Astrocyte of the cerebellum (primary cell): ENCODE measurements around the gene FRMPD4.

ENCODE experiments used
- DNase-seq: peaks from one replicate; pipeline ENCODE4 v3.0.0-alpha.2; 2011; ENCODE audit warnings: low read depth
- H3K4me3 ChIP-seq: 2 replicates; pipeline ENCODE4 v1.5.1; 2011; ENCODE audit warnings: mild to moderate bottlenecking, low read depth, low read length, moderate library complexity
- in situ Hi-C: cut with HindIII; loops from 2 replicates; pipeline ENCODE4 v1.10.0; 2017; ENCODE audit warnings: low sequenced_read_pairs
- TF ChIP-seq, protein P1 (sequence below): IDR thresholded peaks from 2 replicates; pipeline ENCODE4 v1.5.1; 2012; ENCODE audit warnings: low read length, low read depth, moderate library complexity, mild to moderate bottlenecking; ENCODE audit errors: missing control alignments

The FRMPD4 gene

DNA sequence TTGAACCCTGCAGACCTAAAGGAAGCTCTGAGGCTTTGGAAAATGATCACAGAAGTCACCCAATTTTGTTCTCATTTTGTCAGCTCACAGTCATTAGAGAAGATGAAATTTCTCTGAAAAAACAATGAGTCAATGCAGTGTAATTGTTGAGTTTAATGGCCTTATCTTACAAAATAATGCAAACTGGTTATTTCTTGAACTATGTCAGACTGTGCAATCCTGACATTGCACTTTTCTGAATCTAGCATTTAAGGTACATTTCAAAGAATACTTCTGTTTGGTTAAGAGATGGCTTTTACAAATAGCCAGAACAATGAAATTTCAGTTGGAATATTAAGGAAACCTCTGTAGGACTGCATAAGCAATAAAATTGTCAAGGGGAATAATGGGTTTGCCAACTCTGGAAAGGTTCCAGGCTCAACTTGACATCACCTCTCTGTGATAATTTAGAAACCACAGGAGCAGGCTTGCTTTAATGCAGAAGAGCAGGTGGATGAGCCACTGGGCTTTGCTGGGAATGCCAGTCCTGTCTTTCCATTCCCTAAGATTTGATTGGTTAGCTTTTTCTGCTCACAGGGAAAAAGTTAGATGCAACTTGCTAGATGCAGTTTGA is 222.8 kb downstream of the FRMPD4 start:
- no peak for DNase-seq
- TF ChIP-seq, protein P1, sequence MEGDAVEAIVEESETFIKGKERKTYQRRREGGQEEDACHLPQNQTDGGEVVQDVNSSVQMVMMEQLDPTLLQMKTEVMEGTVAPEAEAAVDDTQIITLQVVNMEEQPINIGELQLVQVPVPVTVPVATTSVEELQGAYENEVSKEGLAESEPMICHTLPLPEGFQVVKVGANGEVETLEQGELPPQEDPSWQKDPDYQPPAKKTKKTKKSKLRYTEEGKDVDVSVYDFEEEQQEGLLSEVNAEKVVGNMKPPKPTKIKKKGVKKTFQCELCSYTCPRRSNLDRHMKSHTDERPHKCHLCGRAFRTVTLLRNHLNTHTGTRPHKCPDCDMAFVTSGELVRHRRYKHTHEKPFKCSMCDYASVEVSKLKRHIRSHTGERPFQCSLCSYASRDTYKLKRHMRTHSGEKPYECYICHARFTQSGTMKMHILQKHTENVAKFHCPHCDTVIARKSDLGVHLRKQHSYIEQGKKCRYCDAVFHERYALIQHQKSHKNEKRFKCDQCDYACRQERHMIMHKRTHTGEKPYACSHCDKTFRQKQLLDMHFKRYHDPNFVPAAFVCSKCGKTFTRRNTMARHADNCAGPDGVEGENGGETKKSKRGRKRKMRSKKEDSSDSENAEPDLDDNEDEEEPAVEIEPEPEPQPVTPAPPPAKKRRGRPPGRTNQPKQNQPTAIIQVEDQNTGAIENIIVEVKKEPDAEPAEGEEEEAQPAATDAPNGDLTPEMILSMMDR: no peak
- no peak overlapping the region for H3K4me3 ChIP-seq
- in situ Hi-C loops: no loop called here

DNA sequence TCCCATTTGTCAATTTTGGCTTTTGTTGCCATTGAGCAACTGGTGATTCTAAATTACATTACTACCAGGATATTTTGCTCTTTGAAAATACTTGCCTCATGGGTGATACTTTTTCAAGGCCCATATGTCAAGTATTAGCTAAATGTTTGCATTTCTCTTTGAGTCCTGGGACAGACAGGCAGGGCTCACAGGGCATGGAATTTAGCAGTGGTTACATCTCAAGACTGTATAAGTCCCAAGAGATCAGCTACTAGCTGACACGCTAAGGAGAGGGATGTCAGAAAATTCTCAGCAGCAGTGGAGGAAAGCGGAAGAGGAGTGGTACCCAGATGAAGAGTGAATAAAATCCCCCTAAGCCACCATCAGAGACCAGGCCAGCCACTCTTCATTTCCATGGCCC is 224.9 kb downstream of the FRMPD4 start:
- in situ Hi-C loops: no loop called here
- no peak overlapping the region for H3K4me3 ChIP-seq
- no peak for DNase-seq
- TF ChIP-seq, protein P1: no peak

DNA sequence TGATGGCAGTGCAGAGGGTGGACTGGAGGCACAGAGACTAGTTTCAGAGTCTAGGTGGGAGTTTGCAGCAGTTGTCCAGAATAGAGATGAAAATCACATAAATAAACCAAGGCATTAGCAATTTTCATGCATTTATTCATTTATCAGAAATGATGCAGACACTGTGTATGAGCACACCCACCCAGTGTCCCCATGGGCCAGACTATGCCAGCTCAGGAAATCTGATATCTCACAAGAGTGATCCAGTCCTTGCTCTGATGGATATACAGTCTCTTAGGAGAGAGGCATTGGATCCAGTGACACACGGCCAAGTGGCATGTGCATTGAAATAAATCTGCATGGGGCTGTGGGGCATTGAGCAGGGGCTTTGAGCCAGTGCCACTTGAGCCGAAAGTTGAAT is 228.2 kb downstream of the FRMPD4 start:
- TF ChIP-seq, protein P1: no peak
- in situ Hi-C loops: no loop called here
- no peak for DNase-seq
- no peak overlapping the region for H3K4me3 ChIP-seq

DNA sequence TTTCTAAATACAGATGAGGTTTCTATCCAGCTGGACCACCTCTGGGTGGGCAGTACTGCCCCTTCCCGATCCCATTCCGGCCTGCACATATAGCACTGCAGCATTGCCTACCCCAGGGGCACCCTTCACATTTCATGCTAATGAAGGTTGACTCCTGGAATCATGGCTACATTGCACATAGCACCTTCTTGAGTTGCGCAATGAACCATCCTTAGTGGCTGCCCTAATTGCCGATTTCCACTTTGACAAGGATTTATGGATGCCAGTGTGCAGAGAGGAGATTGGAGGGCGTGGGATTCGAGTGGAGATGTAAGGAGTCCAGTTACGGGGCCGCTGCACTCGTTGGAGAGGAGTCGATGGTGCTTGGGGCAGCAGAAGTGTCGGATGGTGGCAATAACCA is 229.0 kb downstream of the FRMPD4 start:
- TF ChIP-seq, protein P1: no peak
- in situ Hi-C loops: no loop called here
- H3K4me3 ChIP-seq: no peak overlapping the region
- no peak for DNase-seq

DNA sequence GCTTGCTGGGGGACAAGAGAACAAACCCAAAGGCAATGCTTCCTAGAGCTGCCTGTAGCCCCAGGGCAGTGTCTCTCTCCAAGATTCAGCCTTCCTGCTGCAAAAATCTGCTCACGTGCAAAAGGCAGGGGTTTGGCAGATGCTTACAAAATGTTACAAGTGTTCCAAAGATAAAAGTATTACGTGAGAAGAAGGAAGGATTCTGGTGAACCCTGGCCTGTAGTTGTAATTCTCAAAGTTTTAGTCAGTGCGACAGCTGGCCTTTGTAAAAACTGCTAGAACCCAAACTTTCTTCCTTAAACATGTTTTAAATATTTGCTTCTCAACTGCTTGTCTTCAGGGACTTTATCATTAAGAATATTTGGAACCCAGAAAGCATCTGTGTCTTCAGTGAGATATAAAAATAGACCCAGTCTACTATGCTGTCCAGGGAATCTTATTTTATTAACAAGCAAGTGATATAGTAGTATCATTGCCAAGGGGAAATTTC is 232.3 kb downstream of the FRMPD4 start:
- in situ Hi-C loops: no loop called here
- no peak for DNase-seq
- H3K4me3 ChIP-seq: no peak overlapping the region
- TF ChIP-seq, protein P1: no peak

DNA sequence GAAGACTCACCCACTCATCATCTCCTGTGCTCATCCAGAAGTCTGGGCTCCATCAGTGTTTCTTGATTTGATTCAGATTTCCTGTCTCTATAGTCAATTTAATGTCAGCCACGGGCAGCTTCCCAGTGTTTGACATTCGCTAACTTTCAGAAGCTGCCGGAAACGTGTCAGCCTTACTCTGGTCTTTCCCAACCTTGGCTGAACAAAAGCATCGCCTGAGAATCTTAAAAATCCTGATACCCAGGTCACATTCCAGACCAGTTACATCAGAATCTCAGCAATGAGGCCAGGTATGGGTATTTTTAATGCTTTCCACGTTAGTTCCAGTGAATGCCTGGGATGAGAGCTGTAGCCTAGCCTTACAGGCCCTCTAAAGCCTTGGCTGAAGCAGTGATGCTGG is 233.8 kb downstream of the FRMPD4 start:
- peak; percentile 1 for DNase-seq
- H3K4me3 ChIP-seq: no peak overlapping the region
- in situ Hi-C loops: no loop called here
- TF ChIP-seq, protein P1: no peak
